ENCODE measurements around the gene MYLK2.
A peak's percentile ranks its signal among the peaks of the same experiment; 100 is the strongest.

The MYLK2 gene

DNA sequence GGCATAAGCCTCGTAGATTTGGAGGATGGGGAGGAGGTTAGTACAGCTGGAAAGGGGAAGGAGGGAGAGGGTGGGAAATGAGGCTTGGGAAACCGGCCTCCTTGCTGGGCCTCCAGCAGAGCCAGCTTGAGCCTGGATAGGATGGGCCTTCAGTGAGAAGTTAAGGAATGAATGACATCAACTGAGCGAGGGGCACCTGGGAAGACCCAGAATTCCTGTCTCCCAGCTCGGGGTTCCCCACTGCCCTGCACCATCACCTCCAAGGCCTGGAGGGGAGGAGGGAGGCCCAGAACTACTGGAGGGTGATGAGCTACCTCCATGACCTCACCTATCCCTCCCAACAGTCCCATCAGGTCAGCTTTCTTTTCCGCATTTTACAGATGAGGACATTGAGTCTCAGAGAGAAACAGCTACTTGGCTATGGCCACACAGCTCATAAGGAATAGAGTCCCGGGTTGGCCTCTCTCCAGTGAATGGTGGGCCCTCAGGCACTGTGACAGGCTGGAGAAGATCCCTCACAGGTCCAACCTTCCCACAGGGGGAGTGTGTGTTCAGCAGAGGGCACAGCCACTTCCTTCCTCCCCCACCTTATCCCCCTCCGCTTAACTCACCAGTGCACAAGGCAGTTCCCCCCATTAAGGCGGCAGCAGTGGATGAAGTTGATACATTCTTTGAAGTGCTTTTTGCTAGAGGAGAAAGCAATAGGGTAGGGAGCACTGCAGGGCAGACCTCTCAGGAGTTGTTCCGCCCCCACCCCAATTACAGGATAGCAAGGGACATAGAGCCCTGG, 44.3 kb downstream of the MYLK2 start:
- intact Hi-C loops (cut with DNase I) = no loop called here
- peak in 6 of 42 donors; percentile 6 to 31 (median 13) for DNase-seq

DNA sequence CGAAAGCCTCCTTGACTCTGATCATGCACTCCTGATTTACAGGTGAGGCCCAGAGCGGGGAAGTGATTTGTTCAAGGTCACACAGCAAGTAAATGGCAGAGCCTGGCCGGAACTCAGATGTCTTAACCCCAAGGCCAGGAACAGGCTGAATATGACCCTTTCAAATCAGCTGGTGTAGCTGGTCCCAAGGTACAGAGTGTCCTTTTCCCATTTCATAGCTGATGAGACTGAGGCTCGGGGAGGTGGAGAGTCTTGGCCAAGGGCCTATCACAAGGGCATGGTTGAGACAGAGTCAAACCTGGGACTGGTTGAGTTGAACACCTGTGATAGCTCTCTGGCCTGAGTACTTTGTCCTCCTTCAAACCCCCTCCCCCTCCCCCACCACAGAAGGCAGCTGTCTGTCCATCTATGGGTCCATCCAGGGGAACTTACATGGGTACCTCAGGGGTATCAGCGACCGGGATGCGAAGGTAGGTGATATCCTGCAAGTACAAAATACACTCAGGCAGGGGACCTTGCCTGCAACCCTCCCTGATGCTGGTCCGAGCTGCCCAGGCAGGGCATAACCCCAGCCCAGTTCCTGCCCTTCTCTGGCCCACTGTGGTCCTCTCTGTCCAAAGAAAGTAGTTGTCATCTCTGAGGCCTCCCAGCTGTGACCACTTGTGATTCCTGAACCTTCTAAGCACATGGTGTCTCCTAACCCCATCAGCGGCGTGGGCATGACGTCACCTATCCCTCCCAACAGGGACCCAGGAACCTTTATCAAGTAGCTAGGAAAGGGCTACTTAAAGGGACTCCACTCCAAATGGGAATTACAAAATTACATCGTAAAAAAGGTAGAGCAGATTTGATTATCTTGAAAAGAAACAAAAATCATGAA, 45.6 kb downstream of the MYLK2 start:
- intact Hi-C loops (cut with DNase I) = no loop called here
- peak in 5 of 42 donors; percentile 7 to 38 (median 21) for DNase-seq

DNA sequence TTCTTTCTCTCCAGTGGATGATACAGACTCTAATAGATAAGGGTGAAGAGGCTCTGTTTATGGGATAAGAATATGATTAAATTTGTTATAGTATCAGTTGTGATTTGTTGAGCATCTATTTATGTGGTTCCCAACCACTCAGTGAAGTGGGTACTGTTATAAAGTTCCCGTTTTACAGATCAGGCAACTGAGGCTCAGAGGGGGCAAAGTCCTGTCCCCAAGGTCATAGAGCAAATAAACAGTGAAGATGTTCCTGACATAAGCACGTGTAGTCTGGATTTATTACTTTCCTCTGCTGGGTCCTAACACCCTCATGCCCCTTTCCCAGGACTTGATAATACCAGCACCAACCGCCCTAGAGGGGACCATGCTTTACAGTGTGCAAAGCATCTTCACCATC, 47.1 kb downstream of the MYLK2 start:
- intact Hi-C loops (cut with DNase I) = no loop called here
- DNase-seq = peak in 1 of 42 donors; percentile 6

DNA sequence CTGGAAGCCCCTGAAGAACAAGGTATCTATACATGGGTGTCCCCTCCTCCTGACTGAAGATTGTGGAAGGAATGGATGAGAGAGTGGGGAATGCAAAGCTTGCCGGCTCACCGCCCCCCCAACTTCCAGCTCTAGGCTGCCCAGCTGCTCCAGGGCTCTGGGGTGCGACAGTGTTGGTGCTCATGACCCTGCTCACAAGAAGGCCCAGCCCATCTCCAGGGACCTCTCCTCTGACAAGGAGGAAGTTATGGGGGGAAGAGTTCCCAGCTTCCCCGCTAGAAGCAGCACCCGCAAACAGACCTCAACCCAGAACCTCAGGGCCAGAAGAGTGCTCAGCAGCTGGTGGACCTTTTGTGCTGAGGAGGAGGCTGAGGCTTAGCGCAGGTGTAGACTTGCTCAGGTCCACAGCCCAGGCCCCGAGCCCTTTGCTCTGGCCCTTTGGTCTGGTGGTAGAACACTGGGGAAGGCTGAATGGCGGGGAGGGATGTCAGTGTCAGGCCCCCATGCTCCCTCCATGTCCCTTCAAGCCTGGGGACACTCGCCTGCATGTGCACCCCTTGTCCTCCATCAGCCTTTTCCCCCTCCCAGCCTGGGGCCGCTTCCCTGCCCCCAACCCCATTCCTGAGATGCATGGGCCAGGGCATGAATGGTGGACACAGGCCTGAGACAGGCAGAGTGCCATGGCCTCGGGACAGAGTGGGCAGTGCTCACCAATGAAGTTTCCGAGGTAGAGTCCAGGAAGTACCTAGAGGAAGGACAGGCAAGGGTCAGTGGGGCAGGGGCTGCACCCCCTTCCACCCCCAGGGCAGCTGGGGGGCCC, 49.9 kb downstream of the MYLK2 start:
- peak in 1 of 42 donors; percentile 8 for DNase-seq
- intact Hi-C loops (cut with DNase I) = no loop called here

DNA sequence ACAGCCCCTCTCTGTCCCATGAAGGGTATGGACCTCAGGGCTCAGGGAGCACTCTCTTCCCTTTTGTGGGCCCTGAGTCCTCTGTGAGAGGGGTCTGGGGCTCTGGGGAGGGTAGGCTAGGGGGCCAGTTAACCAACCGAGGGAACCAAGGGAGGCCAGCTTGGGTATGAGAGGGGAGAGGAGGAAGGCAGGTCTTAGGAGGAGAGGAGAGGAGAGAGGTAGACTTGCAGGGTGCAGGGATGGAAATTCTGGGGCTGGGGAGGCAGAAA, 50.5 kb downstream of the MYLK2 start:
- no peak for DNase-seq
- intact Hi-C loops (cut with DNase I) = no loop called here

DNA sequence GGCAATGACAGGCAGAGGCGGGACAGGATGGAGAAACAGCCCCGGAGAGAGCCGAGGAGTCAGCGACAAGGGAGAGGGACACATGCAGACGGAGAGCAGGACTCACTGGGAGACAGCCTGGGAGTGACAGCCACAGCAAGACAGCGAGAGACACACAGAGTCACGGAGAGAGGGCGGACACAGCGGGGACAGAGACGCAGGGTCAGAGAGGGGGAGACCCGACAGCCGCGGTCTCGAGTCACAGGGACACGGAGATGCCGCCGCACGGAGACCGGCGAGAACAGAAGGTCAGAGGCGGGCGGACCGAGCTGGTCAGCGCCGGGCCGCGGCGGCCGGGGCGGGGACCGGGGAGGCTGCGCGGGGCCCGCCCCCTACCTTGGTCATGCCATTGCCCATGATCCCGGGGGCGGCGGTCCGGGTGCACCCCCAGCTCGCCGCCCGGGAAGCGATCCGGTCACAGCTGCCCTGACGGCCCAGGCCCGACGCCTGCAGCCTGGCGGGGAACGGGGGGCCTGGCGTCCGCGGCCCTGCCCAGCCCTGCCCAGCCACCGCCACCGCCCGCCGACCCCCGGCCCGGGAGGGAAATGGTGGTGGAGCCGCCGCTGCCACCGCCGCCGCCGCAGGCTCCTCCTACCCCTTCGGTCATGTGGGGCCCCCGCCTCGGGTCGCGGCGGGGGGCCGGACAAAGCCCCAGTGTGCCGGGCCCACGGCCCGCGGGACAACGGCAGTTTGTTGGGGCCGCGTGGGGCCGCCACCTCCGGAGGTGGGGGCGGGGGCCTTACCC, 51.0 kb downstream of the MYLK2 start, which contains the start of the genes DUSP15 and TTLL9:
TSS of gene DUSP15 (minus strand) at position 586 of the 784 bp plus-strand sequence. CDS start at position 396, 190 bp downstream.
TSS of gene TTLL9 (plus strand) at position 693 of the 784 bp plus-strand sequence. CDS start 493 bp downstream, outside the sequence.
- DNase-seq = peak; percentile 44 to 91 (median 82)
- intact Hi-C loops (cut with DNase I) = no loop called here

DNA sequence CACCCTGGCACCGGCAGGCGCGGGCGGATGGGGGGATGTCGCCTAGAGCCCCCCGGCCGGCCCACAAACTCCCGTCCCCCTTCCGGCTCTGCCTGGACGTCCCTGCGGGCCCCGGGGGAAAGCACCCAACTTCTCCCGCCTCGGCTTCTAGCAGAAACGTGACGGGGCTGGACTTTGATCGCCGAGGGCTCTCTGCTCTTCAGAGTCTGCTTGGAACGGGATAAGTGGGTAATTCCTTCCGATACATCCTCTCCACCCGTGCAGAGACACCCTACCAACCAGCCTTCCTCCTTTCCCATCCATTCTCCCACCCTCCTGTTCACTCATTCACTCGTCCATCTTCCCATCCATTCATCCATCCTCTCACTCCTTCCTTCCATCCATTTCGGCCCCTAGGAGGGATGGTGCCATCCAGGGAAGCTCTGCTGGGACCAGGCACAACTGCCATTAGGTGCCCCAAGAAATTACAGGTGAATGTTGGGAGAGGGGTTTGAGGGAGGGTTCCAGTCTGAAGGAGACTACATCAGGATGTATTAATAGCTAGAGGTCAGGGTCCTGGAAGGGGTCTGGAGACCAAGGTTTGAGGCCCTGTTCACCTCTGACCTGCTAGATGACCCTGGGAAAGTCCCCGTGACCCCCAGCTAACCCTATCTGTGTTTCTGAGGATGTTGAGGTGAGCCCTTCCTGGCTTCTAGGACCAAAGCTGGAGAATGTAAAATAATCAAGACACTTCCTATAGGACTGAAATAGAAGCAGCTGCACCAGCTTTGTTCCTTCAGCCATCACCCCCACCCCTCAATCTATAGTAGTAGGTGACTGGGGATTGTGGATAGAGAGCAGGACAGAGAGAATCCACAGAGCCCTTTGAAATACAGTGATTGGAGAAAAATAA, 51.8 kb downstream of the MYLK2 start:
- intact Hi-C loops (cut with DNase I) = no loop called here
- peak in 1 of 42 donors; percentile 32 for DNase-seq

DNA sequence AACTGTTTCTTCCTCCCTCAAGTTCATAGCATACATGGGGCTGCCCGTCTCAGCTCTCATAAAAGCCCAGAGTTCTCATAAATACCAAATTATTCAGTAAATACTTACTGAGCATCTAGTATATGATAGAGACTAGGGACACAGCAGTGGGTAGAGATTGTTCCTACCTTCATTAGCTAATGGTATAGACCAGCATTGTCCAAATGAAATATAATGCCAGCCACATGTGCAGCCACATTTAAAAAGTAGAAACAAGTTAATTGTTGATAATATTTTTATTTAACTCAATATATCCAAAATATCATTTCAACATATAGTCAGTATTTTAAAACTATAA, 52.4 kb downstream of the MYLK2 start:
- intact Hi-C loops (cut with DNase I) = no loop called here
- no peak for DNase-seq

DNA sequence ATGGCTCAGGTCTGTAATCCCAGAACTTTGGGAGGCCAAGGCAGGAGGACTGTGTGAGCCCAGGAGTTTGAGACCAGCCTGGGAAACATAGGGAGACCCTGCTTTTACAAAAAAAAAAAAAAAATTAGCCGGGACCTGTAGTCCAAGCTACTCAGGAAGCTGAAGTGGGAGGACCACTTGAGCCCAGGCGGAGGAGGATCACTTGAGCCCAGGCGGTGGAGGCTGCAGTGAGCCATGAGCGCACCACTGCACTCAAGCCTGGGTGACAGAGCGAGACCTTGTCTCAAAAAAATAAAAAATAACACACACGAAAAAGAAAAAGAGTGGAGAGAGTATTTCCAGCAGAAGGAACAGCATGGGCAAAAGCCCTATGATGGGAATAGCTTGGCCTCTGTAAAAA, 53.2 kb downstream of the MYLK2 start:
- intact Hi-C loops (cut with DNase I) = no loop called here

DNA sequence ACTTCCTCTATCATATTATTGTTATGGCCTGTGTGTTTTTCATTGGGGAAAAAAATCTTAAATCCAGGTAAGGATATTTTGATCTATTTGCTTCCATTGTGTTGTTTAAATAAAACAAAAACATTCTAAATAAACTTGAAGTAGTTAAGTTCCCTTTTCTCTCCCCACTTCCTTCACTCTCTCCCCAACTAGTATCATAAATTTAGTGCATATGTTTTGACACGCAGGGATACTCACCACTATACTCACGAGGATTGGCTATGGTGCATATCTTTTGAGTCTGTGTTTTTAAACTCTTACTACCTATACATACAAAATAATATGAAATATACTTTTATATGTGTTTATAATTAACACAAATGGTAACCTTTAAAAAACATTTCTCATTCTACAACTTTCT, 56.5 kb downstream of the MYLK2 start:
- no peak for DNase-seq
- intact Hi-C loops (cut with DNase I) = no loop called here

More for the DNA sequence above, 53.2 kb downstream of the MYLK2 start:
- no peak for DNase-seq

DNA sequence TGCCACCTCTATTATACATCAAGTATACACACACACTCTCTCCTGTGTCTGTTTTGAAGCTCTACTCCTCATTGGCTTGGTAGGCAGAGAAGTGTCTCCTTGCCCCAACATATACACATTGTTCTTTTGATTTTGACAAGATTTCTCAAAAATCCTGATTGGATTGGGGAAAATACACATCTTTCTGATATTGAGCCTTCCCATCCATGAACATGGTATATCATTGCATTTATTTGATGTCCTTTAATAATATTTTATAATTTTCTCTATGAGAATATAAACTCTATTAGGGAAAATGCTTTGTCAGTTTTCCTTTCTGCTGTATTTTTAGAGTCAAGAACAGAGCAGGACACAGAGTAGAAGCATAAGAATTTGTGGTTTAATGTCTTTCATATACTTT, 58.5 kb downstream of the MYLK2 start:
- no peak for DNase-seq
- intact Hi-C loops (cut with DNase I) = no loop called here

DNA sequence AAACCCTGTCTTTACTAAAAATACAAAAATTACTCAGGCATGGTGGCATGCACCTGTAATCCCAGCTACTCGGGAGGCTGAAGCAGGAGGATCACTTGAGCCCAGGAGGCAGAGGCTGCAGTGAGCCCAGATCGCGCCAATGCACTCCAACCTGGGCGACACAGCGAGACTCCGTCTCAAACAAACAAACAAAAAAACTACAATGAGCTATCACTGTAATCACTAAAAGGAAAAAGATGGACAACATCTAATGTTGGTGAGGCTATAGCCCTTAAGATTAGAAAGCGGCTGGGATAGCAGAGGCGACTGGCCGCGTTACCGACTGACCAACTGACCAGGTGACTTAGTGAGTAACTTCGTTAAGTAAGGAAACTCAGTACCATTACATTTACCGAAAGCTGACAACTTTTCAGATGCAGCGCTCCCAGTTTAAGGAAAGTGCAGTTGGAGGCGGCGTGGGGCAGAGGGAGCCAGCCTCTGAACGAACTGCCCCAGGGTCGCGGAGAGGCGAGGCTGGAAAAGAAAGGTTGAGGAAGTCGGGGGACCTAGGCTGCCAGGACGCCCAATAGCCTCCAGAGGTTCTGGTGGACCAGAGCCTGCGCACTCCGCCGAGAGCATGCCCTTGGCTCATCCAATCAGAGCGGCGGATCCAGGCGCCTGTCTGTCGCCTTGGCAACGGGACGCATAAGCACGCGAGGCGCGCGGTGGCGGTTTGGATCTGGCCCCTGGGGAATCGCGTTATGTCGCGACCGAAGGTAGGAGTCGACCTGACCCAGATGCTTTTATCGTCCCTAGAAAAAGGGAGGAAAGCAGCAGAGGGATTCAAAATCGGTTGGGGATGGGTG, 60.2 kb downstream of the MYLK2 start:
- intact Hi-C loops (cut with DNase I) = no loop called here
- peak; percentile 90 to 98 (median 95) for DNase-seq

DNA sequence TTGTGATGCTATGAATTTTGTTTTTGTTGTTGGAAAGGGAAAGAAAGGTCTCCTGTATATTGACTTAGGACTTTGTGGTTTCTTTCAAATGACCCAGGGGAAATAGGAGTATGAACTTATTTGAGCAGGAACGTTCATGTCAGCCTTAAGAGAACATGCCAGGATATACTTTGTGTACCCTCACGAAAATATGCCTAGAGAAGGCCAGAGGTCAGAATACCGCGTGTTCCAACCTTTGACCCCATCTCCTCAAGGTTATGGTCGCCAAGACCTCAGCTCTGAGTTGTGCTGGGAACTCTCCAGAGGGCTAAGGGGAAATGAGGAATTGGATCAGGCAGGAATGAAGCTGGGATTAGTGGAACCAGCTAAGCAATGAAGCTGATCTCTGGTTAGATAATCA, 62.8 kb downstream of the MYLK2 start:
- no peak for DNase-seq
- intact Hi-C loops (cut with DNase I) = no loop called here

DNA sequence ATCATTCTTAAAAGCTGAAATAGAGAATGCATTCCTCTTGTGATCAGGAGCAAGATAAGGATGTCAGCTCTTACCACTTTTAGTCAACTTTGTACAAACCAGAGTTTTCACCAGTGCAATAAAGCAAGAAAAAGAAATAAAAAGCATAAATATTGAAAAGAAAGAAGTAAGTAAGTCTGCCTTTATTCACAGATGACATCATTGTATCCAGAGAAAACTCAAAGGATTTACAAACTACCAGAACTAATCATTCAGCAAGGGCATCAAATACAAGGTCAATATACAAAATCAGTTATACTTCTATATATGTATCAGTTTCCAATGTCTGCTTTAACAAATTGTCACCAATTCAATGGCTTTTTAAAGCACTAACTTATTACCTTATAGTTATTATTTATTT, 64.7 kb downstream of the MYLK2 start:
- intact Hi-C loops (cut with DNase I) = no loop called here

More for the DNA sequence above, 64.7 kb downstream of the MYLK2 start:
- DNase-seq = no peak

Data from head of caudate nucleus (tissue), 42 donors.